Chondrocyte (in vitro differentiated cells): ENCODE measurements around the gene CKLF. TPM values are rescaled to one million over a fixed set of nuclear protein-coding genes. Genes with fewer than 3 reads are reported as not detected.

Source experiments
- DNase-seq: peaks from one replicate; pipeline ENCODE4 v3.0.0; 2021; ENCODE audit warnings: mixed read lengths, low spot score
- H3K27ac Mint-ChIP-seq: one replicate; pipeline ENCODE4 v1.8.0; 2021; ENCODE audit warnings: mild to moderate bottlenecking, moderate library complexity, mixed read lengths; ENCODE audit not compliant: unreplicated experiment
- H3K27me3 Mint-ChIP-seq: 2 replicates; pipeline ENCODE4 v1.8.0; 2021; ENCODE audit warnings: low read depth, mixed read lengths
- H3K36me3 Mint-ChIP-seq: 2 replicates; pipeline ENCODE4 v1.8.0; 2021; ENCODE audit warnings: low read depth, mixed read lengths
- H3K4me1 Mint-ChIP-seq: 2 replicates; pipeline ENCODE4 v1.8.0; 2021; ENCODE audit warnings: low read depth, mild to moderate bottlenecking, mixed read lengths
- H3K4me3 Mint-ChIP-seq: one replicate; pipeline ENCODE4 v1.8.0; 2021; ENCODE audit warnings: mild to moderate bottlenecking, moderate library complexity, mixed read lengths; ENCODE audit not compliant: unreplicated experiment
- H3K9me3 Mint-ChIP-seq: 2 replicates; pipeline ENCODE4 v1.8.0; 2021; ENCODE audit warnings: low read depth, mixed read lengths
- total RNA-seq: library from RNA; stranded (reverse); gene quantifications from 3 replicates; pipeline ENCODE4 v1.2.1, GENCODE V29; 2021
- TF ChIP-seq, protein P1 (sequence below): fragments of 200-600 bp; sonication (generic); IDR thresholded peaks from 2 replicates; pipeline ENCODE4 v1.5.0; 2021; ENCODE audit warnings: antibody characterized with exemption, mild to moderate bottlenecking, moderate library complexity

CKLF gene
- total RNA-seq, 1 donor from 2014 or later: 47.3 TPM

GRCh38 chr16:66549284-66550131 lies 2.9 kb upstream of the CKLF start, which contains the start of gene TK2:
TK2 (minus strand) TSS chr16:66550122; CDS start chr16:66550061, 61 bp downstream.
- Mint-ChIP-seq H3K27ac (peak within 1 kb of the TSS; percentile 91), H3K9me3 (no peaks in the 10 kb centered on the region), H3K4me3 (peak within 1 kb of the TSS; percentile 81), H3K27me3 (no peaks in the 10 kb centered on the region), H3K36me3 (peaks cover 5% of the 10 kb centered on the region), H3K4me1 (peaks cover 60% of the 10 kb centered on the region)
- TF ChIP-seq, protein P1, sequence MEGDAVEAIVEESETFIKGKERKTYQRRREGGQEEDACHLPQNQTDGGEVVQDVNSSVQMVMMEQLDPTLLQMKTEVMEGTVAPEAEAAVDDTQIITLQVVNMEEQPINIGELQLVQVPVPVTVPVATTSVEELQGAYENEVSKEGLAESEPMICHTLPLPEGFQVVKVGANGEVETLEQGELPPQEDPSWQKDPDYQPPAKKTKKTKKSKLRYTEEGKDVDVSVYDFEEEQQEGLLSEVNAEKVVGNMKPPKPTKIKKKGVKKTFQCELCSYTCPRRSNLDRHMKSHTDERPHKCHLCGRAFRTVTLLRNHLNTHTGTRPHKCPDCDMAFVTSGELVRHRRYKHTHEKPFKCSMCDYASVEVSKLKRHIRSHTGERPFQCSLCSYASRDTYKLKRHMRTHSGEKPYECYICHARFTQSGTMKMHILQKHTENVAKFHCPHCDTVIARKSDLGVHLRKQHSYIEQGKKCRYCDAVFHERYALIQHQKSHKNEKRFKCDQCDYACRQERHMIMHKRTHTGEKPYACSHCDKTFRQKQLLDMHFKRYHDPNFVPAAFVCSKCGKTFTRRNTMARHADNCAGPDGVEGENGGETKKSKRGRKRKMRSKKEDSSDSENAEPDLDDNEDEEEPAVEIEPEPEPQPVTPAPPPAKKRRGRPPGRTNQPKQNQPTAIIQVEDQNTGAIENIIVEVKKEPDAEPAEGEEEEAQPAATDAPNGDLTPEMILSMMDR: peak; percentile 67
- DNase-seq: no peak

DNA sequence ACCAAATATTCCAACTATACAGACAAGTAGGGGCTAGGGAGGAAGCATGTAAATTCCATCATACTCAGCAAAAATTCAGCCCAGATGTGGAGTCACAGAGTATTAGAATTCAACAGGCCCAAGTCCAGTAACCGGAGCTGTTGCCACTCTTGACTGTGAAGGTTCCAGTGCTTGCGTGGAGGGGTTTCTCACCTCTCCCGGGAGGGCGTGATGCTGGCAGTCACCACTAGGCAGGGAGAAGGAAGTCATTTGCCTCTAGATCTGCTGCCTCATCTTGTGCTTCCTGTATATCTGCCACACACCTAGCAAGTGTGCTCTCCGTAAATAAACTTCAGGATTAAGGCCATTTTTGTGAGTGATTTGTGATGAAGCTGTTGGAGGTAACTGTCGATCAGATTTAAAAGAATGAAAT lies 1.0 kb upstream of the CKLF start:
- Mint-ChIP-seq H3K27me3 (no peaks in the 10 kb centered on the region), H3K4me1 (peaks cover 72% of the 10 kb centered on the region), H3K27ac (peak overlapping the region; percentile 82), H3K9me3 (no peaks in the 10 kb centered on the region), H3K4me3 (peak overlapping the region; percentile 92), H3K36me3 (peaks cover 5% of the 10 kb centered on the region)
- no peak for DNase-seq
- TF ChIP-seq, protein P1: peak; percentile 40

DNA sequence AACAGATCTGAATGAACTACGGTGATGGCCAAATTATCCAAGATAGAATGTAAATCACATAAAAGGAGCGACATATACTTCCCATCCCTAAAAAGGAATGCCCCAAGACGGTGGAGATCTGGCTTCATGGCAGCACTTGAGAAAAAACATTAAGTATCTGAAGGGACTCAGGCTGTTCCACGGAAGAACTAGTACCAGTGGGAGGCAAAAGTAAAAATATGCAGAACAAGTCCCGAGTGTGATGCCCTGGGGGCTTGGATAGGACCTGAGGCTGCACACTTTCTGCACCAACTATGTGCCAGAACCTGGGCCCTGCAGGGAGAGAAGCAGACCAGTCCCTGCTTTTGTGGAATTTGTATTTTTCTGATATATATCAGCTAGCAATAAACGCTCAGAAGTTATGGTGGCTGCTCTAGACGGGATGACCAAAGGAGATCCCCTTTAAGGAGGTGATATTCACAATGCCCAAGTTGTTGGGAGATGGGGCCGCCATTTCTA lies 539 bp upstream of the CKLF start:
- Mint-ChIP-seq H3K9me3 (no peaks in the 10 kb centered on the region), H3K27ac (peak overlapping the region; percentile 82), H3K27me3 (no peaks in the 10 kb centered on the region), H3K4me3 (peak overlapping the region; percentile 92), H3K4me1 (peaks cover 72% of the 10 kb centered on the region), H3K36me3 (peaks cover 5% of the 10 kb centered on the region)
- DNase-seq: no peak
- TF ChIP-seq, protein P1: no peak

- Mint-ChIP-seq H3K4me3 (peak overlapping the region; percentile 92), H3K36me3 (peaks cover 5% of the 10 kb centered on the region), H3K27me3 (no peaks in the 10 kb centered on the region), H3K4me1 (peaks cover 65% of the 10 kb centered on the region), H3K27ac (peak overlapping the region; percentile 63), H3K9me3 (no peaks in the 10 kb centered on the region)
- no peak for DNase-seq
- TF ChIP-seq, protein P1: no peak
Measured at GRCh38 chr16:66553223-66553622, 847 bp downstream of the CKLF start.

DNA sequence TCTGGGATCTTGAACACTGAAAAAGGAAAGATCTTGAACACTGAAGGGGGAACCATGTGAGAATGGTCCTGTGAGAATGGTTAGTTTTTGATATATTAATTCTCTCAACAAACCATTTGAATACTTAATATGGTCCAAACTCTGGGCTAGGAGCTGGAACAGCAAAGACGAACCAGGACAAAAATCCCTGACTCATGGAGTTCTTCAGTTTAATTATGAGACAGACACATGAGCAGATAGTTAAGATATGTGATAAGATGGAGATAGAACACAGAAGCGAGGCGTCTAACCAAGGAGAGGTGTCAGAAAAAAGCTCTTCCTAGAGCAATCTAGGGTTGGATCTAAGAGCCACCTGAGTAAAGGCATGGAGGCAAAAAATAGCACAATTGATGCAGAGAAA lies 1.6 kb downstream of the CKLF start:
- Mint-ChIP-seq H3K27me3 (no peaks in the 10 kb centered on the region), H3K4me1 (peaks cover 57% of the 10 kb centered on the region), H3K27ac (no peak overlapping the region), H3K9me3 (no peaks in the 10 kb centered on the region), H3K4me3 (peak overlapping the region; percentile 92), H3K36me3 (peaks cover 5% of the 10 kb centered on the region)
- TF ChIP-seq, protein P1: no peak
- DNase-seq: no peak
